ENCODE measurements around the gene CPT1B. TPM values are rescaled to one million over a fixed set of nuclear protein-coding genes. Genes with fewer than 3 reads are reported as not detected.

Gene CPT1B
- polyA plus RNA-seq, 1 donor from 2014 or later, result 72.4 TPM

GRCh38 chr22:50601669-50602337 lies 23.6 kb upstream of the CPT1B start:
- H3K9me2 ChIP-seq (ENCODE audit: insufficient read depth, low read length), result no peaks in the 10 kb centered on the region
- no peak overlapping the region for H2AFZ ChIP-seq (ENCODE audit: low read depth, low read length)
- H3F3A ChIP-seq (ENCODE audit: insufficient read depth, low read length, poor library complexity, severe bottlenecking), result no peaks in the 10 kb centered on the region
- H3K9ac ChIP-seq (ENCODE audit: low read length), result peak overlapping the region; percentile 89
- no peaks in the 10 kb centered on the region for H4K20me1 ChIP-seq (ENCODE audit: insufficient read depth)
- no peaks in the 10 kb centered on the region for H3K79me2 ChIP-seq (replicated peaks; ENCODE audit: insufficient read depth, low read length)
- H3K4me3 ChIP-seq (ENCODE audit: low read length), result peak overlapping the region; percentile 93
- H3K27ac ChIP-seq (ENCODE audit: low read length), result peak overlapping the region; percentile 73
- H3K36me3 ChIP-seq (ENCODE audit: insufficient read depth, low read length), result no peaks in the 10 kb centered on the region
- H3K9me3 ChIP-seq (ENCODE audit: low read length), result no peaks in the 10 kb centered on the region
- TF ChIP-seq POLR2AphosphoS5 (IDR thresholded peaks at IDR 0.05) (no peak), SMC3 (conservative IDR thresholded peaks at IDR 0.05; ENCODE audit: poor library complexity) (no peak), MXI1 (conservative IDR thresholded peaks at IDR 0.05; ENCODE audit: poor library complexity, severe bottlenecking) (no peak), RAD21 (conservative IDR thresholded peaks at IDR 0.05) (no peak), EP300 (conservative IDR thresholded peaks at IDR 0.05; ENCODE audit: poor library complexity, severe bottlenecking) (no peak), CTCF (IDR thresholded peaks at IDR 0.05; ENCODE audit: poor library complexity, severe bottlenecking) (no peak), REST (IDR thresholded peaks at IDR 0.05; ENCODE audit: borderline replicate concordance) (no peak), TAF1 (IDR thresholded peaks at IDR 0.05; ENCODE audit: low read depth) (no peak), EZH2 (IDR thresholded peaks at IDR 0.05; ENCODE audit: borderline replicate concordance, insufficient read depth, low read length, poor library complexity, severe bottlenecking) (no peak)
- peak overlapping the region; percentile 41 for H3K4me2 ChIP-seq (ENCODE audit: low read length)
- no peaks in the 10 kb centered on the region for H3K27me3 ChIP-seq (ENCODE audit: insufficient read depth, low read depth, low read length)

GRCh38 chr22:50600967-50601668 lies 22.9 kb upstream of the CPT1B start:
- Histone ChIP-seq H3K9me2 (ENCODE audit: insufficient read depth, low read length) (no peaks in the 10 kb centered on the region), H3K4me2 (ENCODE audit: low read length) (peak overlapping the region; percentile 59), H3K36me3 (ENCODE audit: insufficient read depth, low read length) (no peaks in the 10 kb centered on the region), H3F3A (ENCODE audit: insufficient read depth, low read length, poor library complexity, severe bottlenecking) (no peaks in the 10 kb centered on the region), H2AFZ (ENCODE audit: low read depth, low read length) (peak overlapping the region; percentile 51), H3K4me3 (ENCODE audit: low read length) (peak overlapping the region; percentile 93), H3K27ac (ENCODE audit: low read length) (peak overlapping the region; percentile 73), H3K27me3 (ENCODE audit: insufficient read depth, low read depth, low read length) (no peaks in the 10 kb centered on the region), H3K79me2 (replicated peaks; ENCODE audit: insufficient read depth, low read length) (no peaks in the 10 kb centered on the region), H4K20me1 (ENCODE audit: insufficient read depth) (no peaks in the 10 kb centered on the region), H3K9ac (ENCODE audit: low read length) (peak overlapping the region; percentile 89), H3K9me3 (ENCODE audit: low read length) (no peaks in the 10 kb centered on the region)
- TF ChIP-seq CTCF (IDR thresholded peaks at IDR 0.05; ENCODE audit: poor library complexity, severe bottlenecking) (no peak), TAF1 (IDR thresholded peaks at IDR 0.05; ENCODE audit: low read depth) (no peak), REST (IDR thresholded peaks at IDR 0.05; ENCODE audit: borderline replicate concordance) (no peak), EZH2 (IDR thresholded peaks at IDR 0.05; ENCODE audit: borderline replicate concordance, insufficient read depth, low read length, poor library complexity, severe bottlenecking) (no peak)

All from neural cell (in vitro differentiated cells).